Mucosa of descending colon (tissue), 3 donors: ENCODE data around the gene SUFU. TPM values are rescaled to one million over a fixed set of nuclear protein-coding genes. Genes with fewer than 3 reads are reported as not detected.

Experiments used
- ATAC-seq: fragments of 200-7000 bp; cut with Tn5 transposase; one replicate; pipeline ENCODE4 v1.9.1; 2020; ENCODE audit warnings: mild to moderate bottlenecking, moderate library complexity
- DNase-seq, 3 donors: peaks; one replicate each; pipeline ENCODE4 v3.0.0-alpha.2; 2020
- H3K36me3 ChIP-seq: fragments of 200-600 bp; one replicate; pipeline ENCODE4 v1.8.0; 2021; ENCODE audit warnings: low read depth, mild to moderate bottlenecking
- H3K4me1 ChIP-seq: fragments of 200-600 bp; one replicate; pipeline ENCODE4 v1.8.0; 2021; ENCODE audit warnings: low read depth, mild to moderate bottlenecking
- H3K4me3 ChIP-seq: fragments of 200-600 bp; one replicate; pipeline ENCODE4 v1.8.0; 2021; ENCODE audit warnings: mild to moderate bottlenecking
- H3K9me3 ChIP-seq: fragments of 200-600 bp; one replicate; pipeline ENCODE4 v1.8.0; 2021; ENCODE audit warnings: mild to moderate bottlenecking
- intact Hi-C, 2 donors: fragments of 100-400 bp; cut with DNase I in 1 of 2; cut with micrococcal nuclease in 1 of 2; formaldehyde crosslinking; loops; one replicate each; pipeline versions ENCODE4 v1.11.0 to v1.11.1; 2022; cut with DNase I, micrococcal nuclease
- total RNA-seq, 3 donors: library from RNA; stranded (reverse); fragmentation: NEBNext Ultra II Directional in 2 of 3; extraction: Animal tissue kit (Norgen Biotek cat#: 25700) in 2 of 3; gene quantifications; one replicate each; pipeline versions ENCODE4 v1.2.1 to v1.2.4, GENCODE V29; 2021 to 2023
- TF ChIP-seq, protein P1 (sequence below): fragments of 200-600 bp; IDR thresholded peaks from one replicate; pipeline ENCODE4 v1.8.0; 2022; ENCODE audit warnings: antibody characterized with exemption, mild to moderate bottlenecking
- donor health status: DM: no; HTN: no; CAD: no; lungs with moderate emphysema.
- donor health status: DM: no; HTN: no; CAD: no.
- donor health status: DM: no; HTN: yes; CAD: no.

The SUFU gene
- total RNA-seq, 3 donors from 2014 or later: 9.0 to 13.9 (median 9.5) TPM

DNA sequence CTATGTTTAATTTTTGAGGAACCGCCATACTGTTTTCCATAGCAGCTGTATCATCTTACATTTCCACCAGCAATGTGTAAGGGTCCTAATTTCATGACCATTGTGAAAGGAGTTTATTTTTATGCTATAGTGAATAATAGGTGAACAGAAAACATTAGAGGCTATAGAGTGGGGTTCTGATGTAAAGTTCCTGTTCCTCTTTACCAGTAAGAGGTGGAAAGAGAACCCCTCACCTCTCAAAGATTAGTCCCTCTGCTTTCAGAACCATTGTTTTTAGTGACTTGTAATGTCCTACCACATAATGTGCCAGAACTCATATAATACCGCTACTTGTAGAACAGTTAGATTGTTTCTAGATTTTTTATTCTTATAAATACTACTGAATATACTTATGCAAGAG, 34.2 kb downstream of the SUFU start:
- no peak overlapping the region for H3K4me3 ChIP-seq
- no peaks in the 10 kb centered on the region for H3K4me1 ChIP-seq
- no peak for DNase-seq
- intact Hi-C loops: no loop called here
- no peaks in the 10 kb centered on the region for H3K9me3 ChIP-seq
- ATAC-seq: no peak
- TF ChIP-seq, protein P1, sequence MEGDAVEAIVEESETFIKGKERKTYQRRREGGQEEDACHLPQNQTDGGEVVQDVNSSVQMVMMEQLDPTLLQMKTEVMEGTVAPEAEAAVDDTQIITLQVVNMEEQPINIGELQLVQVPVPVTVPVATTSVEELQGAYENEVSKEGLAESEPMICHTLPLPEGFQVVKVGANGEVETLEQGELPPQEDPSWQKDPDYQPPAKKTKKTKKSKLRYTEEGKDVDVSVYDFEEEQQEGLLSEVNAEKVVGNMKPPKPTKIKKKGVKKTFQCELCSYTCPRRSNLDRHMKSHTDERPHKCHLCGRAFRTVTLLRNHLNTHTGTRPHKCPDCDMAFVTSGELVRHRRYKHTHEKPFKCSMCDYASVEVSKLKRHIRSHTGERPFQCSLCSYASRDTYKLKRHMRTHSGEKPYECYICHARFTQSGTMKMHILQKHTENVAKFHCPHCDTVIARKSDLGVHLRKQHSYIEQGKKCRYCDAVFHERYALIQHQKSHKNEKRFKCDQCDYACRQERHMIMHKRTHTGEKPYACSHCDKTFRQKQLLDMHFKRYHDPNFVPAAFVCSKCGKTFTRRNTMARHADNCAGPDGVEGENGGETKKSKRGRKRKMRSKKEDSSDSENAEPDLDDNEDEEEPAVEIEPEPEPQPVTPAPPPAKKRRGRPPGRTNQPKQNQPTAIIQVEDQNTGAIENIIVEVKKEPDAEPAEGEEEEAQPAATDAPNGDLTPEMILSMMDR: no peak
- H3K36me3 ChIP-seq: no peaks in the 10 kb centered on the region

DNA sequence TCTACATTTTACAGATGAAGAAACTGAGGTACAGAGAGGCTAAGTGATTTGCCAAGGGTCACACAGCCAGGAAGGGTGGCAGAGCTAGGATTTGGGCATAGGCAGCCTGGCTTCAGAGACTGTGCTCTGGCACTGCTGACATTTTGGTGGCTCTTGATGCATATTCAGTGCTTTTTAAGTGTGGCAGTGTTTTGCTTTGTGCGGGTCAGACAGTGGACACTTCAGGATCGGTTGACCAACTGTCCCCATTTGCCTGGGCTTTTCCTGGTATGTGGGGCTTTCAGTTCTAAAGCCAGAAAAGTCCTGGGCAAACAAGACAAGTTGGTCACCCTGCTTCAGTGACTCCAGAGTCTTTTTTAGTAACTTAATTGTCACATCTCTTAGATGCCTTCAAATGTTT, 35.0 kb downstream of the SUFU start:
- Histone ChIP-seq H3K9me3 (no peaks in the 10 kb centered on the region), H3K4me3 (no peak overlapping the region), H3K4me1 (no peaks in the 10 kb centered on the region), H3K36me3 (no peaks in the 10 kb centered on the region)
- TF ChIP-seq, protein P1: no peak
- intact Hi-C loops: no loop called here
- ATAC-seq (no peak), DNase-seq (no peak)

DNA sequence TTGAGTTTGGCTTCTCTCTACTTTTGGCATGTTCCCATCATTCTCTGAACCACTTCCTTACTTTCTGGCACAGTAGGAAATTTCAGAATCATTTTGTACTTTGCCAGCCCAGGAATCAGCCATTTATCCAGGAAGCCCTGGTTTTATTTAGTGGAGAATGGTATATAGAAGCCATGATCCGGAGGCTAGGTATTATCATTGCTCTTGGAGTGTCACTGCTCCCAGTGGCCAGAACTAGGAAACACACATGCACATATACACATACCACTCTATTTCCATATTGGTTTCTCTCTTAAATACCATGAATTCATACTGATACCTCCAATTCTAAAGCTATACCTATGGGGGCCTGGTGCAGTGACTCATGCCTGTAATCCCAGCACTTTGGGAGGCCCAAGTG, 36.3 kb downstream of the SUFU start:
- no peak for DNase-seq
- Histone ChIP-seq H3K9me3 (no peaks in the 10 kb centered on the region), H3K4me3 (no peak overlapping the region), H3K36me3 (no peaks in the 10 kb centered on the region), H3K4me1 (no peaks in the 10 kb centered on the region)
- TF ChIP-seq, protein P1: no peak
- ATAC-seq: peak; percentile 57
- intact Hi-C loops: no loop called here

DNA sequence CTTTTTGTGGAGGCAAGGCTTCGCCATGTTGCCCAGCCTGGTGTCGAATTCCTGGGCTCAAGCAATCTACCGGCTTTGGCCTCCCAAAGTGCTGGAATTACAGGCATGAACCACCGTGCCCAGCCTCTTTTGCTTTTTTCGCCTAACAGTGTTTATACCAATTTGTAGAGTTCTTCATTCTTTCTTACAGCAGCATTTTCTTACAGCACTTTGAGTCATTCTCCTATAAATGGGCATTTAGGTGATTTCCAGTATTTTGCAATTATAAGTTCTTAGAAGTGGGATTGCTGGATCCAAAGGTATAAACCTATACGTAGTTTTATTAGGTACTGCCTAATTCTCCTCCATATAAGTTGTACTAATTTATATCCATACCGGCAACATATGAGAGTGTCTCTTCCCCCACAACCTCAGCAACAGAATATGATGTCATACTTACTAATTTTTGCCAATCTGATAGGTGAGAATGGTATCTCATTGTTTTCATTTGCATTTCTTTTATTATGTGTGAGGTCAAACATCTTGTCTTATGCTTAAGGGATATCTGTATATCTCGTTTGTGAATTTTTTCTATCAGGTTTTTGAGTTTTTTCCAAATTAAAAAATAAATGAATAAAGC, 39.1 kb downstream of the SUFU start:
- intact Hi-C loops: no loop called here
- TF ChIP-seq, protein P1: no peak
- Histone ChIP-seq H3K36me3 (no peaks in the 10 kb centered on the region), H3K4me3 (no peak overlapping the region), H3K9me3 (no peaks in the 10 kb centered on the region), H3K4me1 (peaks cover 4% of the 10 kb centered on the region)
- ATAC-seq (no peak), DNase-seq (no peak)

DNA sequence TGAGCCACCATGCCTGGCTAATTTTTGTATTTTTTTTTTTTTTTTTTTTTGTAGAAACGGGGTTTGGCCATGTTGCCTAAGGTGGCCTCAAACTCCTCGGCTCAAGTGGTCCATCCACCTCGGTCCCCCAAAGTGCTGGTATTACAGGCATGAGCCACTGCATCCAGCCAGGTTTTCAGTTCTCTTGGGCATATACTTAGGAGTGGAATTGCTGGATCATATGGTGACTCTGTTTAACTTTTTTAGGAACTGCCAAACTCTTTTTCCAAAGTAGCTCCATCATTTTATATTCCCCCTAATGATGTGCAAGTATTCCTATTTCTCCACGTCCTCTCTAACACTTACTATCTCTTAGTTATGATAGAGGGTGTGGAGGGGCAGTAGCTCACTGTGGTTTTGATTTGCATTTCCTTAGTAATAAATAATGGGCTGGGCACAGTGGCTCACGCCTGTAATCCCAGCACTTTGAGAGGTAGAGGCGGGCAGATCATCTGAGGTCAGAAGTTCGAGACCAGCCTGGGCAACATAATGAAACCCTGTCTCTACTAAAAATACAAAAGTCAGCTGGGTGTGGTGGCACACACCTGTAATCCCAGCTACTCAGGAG, 41.6 kb downstream of the SUFU start:
- TF ChIP-seq, protein P1: no peak
- no peaks in the 10 kb centered on the region for H3K9me3 ChIP-seq
- DNase-seq (no peak), ATAC-seq (no peak)
- H3K36me3 ChIP-seq: no peaks in the 10 kb centered on the region
- intact Hi-C loops: no loop called here
- no peak overlapping the region for H3K4me3 ChIP-seq
- peaks cover 4% of the 10 kb centered on the region for H3K4me1 ChIP-seq
